Measurements from ENCODE around the gene CUX1.

Gene CUX1

DNA sequence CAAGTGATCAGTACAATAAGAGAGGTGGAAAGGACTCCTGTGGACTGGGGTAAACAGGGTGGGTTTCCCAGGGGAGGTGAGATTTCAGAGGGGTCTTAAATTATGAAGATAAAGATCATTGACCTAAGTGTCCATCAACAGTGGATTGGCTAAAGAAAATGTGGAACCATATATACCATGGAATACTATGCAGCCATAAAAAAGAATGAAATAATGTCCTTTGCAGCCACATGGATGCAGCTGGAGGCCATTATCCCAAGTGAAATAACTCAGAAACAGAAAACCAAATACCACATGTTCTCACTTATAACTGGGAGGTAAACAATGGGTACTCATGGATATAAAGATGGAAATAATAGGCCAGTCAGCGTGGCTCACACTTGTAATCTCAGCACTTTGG lies 28.9 kb upstream of the CUX1 start:
- TF ChIP-seq TAF1 (IDR thresholded peaks at IDR 0.05; ENCODE audit: low read depth) (no peak), TEAD4 (IDR thresholded peaks at IDR 0.05) (no peak), EP300 (IDR thresholded peaks at IDR 0.05; ENCODE audit: borderline replicate concordance) (no peak), FOXM1 (IDR thresholded peaks at IDR 0.05; ENCODE audit: borderline replicate concordance, low read depth) (no peak)
- TF ChIP-seq, protein P1, sequence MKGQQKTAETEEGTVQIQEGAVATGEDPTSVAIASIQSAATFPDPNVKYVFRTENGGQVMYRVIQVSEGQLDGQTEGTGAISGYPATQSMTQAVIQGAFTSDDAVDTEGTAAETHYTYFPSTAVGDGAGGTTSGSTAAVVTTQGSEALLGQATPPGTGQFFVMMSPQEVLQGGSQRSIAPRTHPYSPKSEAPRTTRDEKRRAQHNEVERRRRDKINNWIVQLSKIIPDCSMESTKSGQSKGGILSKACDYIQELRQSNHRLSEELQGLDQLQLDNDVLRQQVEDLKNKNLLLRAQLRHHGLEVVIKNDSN (IDR thresholded peaks at IDR 0.05): no peak

DNA sequence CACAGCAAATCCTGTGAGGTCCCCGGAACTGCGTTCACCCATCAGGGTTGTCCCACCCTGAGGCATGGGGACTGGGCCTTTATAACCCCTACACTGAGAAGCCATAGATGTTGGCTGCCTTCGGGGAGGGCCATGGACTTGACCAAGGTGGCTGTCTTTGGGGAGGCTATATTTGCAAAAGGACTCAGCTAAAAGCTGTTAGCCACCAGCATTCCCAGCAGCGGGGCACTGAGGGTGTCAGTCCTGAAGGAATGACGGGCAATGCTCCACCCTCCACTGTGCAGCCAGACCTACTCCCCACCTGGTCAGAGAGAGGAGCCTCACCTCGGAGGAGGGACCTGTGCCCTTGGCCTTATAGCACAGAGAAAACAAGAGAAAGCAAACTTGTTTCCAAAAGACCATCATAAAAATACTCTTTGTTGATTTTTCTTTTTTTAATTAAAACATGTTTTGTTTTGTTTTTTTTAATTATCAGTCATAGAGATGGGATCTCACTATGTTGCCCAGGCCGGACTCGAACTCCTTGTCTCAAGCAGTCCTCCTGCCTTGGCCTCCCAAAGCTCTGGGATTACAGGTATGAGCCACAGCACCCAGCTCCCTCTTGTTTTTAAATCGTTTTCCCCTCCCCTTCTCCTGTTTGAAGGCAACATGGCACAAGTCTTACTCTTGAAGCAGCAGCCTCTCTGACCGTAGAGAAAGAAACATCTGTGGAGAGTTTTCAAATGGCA lies 26.7 kb upstream of the CUX1 start:
- TF ChIP-seq FOXM1 (IDR thresholded peaks at IDR 0.05; ENCODE audit: borderline replicate concordance, low read depth) (no peak), ZBTB7A (IDR thresholded peaks at IDR 0.05; ENCODE audit: low read depth) (no peak), CREB1 (IDR thresholded peaks at IDR 0.05; ENCODE audit: low read depth) (no peak), TAF1 (IDR thresholded peaks at IDR 0.05; ENCODE audit: low read depth) (no peak), YY1 (IDR thresholded peaks at IDR 0.05; ENCODE audit: low read depth) (no peak), RAD21 (IDR thresholded peaks at IDR 0.05; ENCODE audit: low read depth) (no peak), EP300 (IDR thresholded peaks at IDR 0.05; ENCODE audit: borderline replicate concordance) (no peak), CEBPB (IDR thresholded peaks at IDR 0.05) (no peak), NFIC (IDR thresholded peaks at IDR 0.05) (no peak), TEAD4 (IDR thresholded peaks at IDR 0.05) (no peak), TCF12 (IDR thresholded peaks at IDR 0.05; ENCODE audit: low read depth) (no peak), EGR1 (IDR thresholded peaks at IDR 0.05) (no peak)
- TF ChIP-seq, protein P1 (IDR thresholded peaks at IDR 0.05): no peak
- TF ChIP-seq, protein P2, sequence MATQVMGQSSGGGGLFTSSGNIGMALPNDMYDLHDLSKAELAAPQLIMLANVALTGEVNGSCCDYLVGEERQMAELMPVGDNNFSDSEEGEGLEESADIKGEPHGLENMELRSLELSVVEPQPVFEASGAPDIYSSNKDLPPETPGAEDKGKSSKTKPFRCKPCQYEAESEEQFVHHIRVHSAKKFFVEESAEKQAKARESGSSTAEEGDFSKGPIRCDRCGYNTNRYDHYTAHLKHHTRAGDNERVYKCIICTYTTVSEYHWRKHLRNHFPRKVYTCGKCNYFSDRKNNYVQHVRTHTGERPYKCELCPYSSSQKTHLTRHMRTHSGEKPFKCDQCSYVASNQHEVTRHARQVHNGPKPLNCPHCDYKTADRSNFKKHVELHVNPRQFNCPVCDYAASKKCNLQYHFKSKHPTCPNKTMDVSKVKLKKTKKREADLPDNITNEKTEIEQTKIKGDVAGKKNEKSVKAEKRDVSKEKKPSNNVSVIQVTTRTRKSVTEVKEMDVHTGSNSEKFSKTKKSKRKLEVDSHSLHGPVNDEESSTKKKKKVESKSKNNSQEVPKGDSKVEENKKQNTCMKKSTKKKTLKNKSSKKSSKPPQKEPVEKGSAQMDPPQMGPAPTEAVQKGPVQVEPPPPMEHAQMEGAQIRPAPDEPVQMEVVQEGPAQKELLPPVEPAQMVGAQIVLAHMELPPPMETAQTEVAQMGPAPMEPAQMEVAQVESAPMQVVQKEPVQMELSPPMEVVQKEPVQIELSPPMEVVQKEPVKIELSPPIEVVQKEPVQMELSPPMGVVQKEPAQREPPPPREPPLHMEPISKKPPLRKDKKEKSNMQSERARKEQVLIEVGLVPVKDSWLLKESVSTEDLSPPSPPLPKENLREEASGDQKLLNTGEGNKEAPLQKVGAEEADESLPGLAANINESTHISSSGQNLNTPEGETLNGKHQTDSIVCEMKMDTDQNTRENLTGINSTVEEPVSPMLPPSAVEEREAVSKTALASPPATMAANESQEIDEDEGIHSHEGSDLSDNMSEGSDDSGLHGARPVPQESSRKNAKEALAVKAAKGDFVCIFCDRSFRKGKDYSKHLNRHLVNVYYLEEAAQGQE (IDR thresholded peaks at IDR 0.05; ENCODE audit: low read depth): no peak
- TF ChIP-seq, protein P3, sequence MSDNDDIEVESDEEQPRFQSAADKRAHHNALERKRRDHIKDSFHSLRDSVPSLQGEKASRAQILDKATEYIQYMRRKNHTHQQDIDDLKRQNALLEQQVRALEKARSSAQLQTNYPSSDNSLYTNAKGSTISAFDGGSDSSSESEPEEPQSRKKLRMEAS (IDR thresholded peaks at IDR 0.05): no peak

DNA sequence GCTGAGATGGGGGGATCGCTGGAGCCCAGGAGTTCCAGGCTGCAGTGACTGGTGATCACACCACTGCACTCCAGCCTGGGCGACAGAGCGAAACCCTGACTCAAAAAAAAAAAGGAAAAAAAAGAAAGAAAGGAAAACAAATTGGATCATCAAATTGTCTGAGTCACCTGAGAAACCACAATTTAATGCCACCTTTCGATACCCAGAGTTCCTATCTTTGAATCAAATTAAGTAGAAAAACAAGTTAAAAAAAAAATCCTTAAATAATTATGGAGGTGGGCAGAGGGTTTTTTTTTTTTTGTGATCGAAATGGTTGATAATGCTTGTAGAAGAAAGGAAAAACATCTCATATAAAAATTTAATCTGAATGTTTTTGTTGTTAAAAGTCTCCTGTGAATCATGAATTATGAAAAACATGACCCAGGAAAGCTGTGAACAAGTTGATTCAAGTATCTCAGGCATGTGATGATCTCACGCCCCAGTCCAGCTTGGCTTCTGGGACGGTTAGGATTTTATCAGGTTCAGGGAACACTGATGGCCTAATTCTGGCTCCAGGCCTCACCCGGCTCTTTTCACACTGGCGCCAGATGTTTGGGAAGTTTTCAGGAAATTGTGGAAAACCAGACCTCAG lies 25.3 kb upstream of the CUX1 start:
- TF ChIP-seq FOXM1 (IDR thresholded peaks at IDR 0.05; ENCODE audit: borderline replicate concordance, low read depth) (no peak), TEAD4 (IDR thresholded peaks at IDR 0.05) (peak; percentile 54; the same call in 1 of the 2 replicates), NFIC (IDR thresholded peaks at IDR 0.05) (peak; percentile 31; the same call in 1 of the 2 replicates)
- TF ChIP-seq, protein P3 (IDR thresholded peaks at IDR 0.05): 0 out of 2 replicates have a peak, but pooled peaks have one; percentile 34

DNA sequence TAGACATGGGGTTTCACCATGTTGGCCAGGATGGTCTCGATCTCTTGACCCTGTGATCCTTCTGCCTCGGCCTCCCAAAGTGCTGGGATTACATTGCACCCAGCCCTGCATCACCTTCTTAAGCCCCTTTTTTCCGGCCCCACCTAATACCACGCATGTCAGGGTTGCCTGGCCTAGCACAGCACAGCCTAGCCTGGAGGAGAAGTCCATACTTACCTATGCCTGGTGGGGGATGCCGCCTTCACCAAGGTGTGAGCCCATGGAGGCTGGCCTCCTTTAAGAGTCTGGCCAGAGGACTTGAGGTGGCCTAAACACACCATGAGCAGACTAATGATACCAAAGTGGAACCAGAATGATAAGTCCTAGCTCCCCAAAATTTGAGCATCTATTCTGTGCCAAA lies 22.0 kb upstream of the CUX1 start:
- TF ChIP-seq TCF12 (IDR thresholded peaks at IDR 0.05; ENCODE audit: low read depth) (no peak), TAF1 (IDR thresholded peaks at IDR 0.05; ENCODE audit: low read depth) (no peak), NFIC (IDR thresholded peaks at IDR 0.05) (no peak), TEAD4 (IDR thresholded peaks at IDR 0.05) (no peak), EGR1 (IDR thresholded peaks at IDR 0.05) (no peak), RAD21 (IDR thresholded peaks at IDR 0.05; ENCODE audit: low read depth) (no peak), YY1 (IDR thresholded peaks at IDR 0.05; ENCODE audit: low read depth) (no peak), CREB1 (IDR thresholded peaks at IDR 0.05; ENCODE audit: low read depth) (no peak), ZBTB7A (IDR thresholded peaks at IDR 0.05; ENCODE audit: low read depth) (no peak), EP300 (IDR thresholded peaks at IDR 0.05; ENCODE audit: borderline replicate concordance) (no peak), FOXM1 (IDR thresholded peaks at IDR 0.05; ENCODE audit: borderline replicate concordance, low read depth) (no peak), CEBPB (IDR thresholded peaks at IDR 0.05) (no peak)
- TF ChIP-seq, protein P1 (IDR thresholded peaks at IDR 0.05): no peak
- TF ChIP-seq, protein P2 (IDR thresholded peaks at IDR 0.05; ENCODE audit: low read depth): no peak
- TF ChIP-seq, protein P3 (IDR thresholded peaks at IDR 0.05): no peak

DNA sequence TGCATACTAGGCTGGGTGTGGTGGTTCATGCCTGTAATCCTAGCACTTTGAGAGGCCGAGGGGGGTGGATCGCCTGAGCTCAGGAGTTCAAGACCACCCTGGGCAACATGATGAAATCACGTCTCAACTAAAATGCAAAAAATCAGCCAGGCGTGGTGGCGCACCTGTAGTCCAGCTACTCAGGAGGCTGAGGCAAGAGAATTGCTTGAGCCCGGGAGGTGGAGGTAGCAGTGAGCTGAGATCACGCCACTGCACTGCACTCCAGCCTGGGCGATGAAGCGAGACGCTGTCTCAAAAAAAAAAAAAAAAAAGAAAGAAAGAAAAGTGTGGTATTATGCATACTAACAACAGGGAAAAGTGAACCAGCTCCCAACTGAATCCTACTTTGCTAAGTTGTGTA lies 19.3 kb upstream of the CUX1 start:
- TF ChIP-seq CEBPB (IDR thresholded peaks at IDR 0.05): peak; percentile 71; the same call in 1 of the 2 replicates
